IPS-18c (cell line): ENCODE data around the gene OBSL1.

ENCODE experiments used
- H3K4me3 ChIP-seq: 2 replicates; pipeline ENCODE4 v1.7.0; 2013; ENCODE audit warnings: low read depth, mild to moderate bottlenecking, low read length, moderate library complexity; ENCODE audit not compliant: insufficient read depth
- H3K9me3 ChIP-seq: one replicate; pipeline ENCODE4 v1.6.1; 2013; ENCODE audit warnings: mild to moderate bottlenecking, low read length, moderate library complexity; ENCODE audit not compliant: control insufficient read depth, insufficient read depth

The OBSL1 gene

DNA sequence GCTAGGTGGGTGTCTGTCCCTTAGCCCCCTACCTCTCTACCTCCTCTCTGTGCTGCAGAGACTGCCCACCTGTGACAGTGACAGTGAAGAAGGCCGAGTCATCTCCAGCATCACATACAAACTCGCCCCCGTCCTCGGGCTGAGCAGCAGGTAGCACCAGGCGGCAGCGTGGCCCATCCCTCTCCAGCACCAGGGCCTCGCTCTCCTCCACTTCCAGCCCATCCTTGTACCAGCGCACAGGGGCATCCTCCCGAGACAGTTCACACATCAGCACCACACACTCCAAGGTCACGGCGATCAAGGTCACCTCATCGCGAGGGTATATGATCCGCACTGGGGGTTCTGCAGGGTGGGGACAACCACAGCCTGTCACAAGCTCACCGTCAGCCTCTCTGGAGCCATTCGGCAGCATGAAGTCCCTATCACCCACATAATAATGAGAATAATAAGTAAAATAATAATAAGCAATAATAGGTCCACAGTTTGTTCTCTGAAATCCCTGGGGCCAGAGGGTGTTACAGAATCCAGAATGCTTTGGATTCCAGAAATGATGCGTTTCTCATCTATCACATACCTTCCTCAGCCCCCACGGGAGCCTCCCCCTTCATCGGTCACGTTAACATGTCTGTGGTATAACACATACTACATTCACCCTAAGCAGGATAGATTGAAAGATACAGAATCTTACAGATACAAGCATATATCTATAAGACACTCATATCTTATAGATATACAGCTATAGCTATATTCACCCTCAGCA lies 12.0 kb downstream of the OBSL1 start:
- Histone ChIP-seq H3K9me3 (no peaks in the 10 kb centered on the region), H3K4me3 (no peak overlapping the region)

DNA sequence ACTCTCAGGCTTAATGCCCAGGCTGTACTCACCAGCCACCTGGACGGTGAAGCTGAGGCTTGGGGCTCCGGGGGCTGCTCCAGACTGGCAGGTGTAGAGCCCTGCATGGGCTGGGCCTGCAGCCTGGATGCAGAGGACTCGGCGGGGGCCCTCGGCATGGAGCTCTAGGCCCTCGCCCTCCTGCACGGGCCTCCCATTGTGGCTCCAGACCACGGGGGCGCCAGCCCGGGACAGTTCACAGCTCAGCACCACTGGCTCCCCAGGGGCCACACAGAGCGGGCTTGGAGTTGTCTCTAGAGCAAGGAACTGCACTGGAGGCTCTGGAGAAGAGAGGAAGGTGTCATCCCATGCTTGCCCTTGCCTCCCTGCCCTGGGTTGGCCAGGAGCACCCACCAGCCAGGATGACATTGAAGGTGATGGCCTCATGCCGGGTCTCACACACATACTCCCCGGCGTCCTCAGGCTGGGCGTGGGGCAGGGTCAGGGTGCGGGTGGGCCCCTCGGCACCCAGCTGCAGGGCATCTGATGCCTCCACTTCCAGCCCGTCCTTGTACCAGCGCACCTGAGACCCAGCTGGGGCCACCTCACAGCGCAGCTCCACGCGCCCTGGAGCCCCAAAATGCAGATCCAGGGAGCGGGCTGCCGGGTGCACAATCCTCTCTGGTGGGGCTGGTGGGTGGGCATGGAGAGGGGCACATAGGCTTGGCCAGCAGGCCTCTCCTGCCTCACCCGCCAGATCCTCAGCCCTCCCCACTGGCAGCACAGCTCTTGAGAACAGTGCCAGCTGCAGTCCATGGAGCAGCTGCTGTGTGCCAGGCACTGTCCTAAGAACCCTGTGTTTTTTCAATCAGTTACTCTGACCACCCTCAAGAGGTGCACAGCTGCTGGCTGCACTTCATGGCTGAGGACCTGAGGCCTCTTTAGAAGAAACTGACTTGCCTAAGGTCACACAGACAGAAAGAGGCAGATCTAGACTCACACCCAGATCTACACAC lies 13.3 kb downstream of the OBSL1 start:
- Histone ChIP-seq H3K9me3 (no peaks in the 10 kb centered on the region), H3K4me3 (no peak overlapping the region)

DNA sequence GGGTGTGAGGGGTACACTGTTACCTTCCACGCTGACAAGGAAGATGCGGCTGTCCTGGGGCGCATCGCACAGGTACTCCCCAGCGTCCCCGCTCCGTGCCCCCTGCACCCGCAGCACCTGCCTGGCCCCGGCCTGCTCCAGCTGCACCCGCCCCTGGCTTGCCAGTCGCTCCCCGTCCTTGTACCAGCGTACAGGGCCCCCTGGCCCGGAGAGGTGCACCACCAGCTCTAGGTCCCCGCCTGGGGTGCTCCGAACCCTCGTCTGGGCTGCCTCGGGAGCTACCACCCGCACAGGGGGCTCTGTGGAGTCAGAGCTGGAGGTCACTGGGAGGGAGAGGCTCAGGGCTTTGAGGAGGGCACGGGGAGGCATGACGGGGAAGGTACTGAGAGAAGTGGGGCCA lies 14.0 kb downstream of the OBSL1 start:
- no peak overlapping the region for H3K4me3 ChIP-seq
- H3K9me3 ChIP-seq: no peaks in the 10 kb centered on the region

DNA sequence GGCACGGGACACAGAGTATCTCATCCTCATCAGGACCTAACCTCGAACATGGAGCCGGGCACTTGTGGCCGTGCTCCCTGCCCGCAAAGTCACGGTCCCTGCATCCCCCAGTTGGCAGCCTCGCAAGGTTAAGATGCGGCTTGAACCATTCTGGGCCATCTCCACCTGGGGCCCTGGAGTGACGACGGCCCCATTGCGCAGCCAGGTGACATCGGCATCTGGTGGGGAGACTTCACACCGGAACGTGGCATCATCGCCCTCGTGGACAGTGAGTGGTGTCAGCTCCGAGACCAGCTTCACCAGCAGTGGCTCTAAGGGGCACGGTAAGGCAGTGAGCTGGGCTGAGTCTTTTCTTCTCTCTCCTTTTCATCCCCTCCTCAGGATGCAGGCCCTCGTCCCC lies 14.9 kb downstream of the OBSL1 start:
- Histone ChIP-seq H3K4me3 (no peak overlapping the region), H3K9me3 (no peaks in the 10 kb centered on the region)

DNA sequence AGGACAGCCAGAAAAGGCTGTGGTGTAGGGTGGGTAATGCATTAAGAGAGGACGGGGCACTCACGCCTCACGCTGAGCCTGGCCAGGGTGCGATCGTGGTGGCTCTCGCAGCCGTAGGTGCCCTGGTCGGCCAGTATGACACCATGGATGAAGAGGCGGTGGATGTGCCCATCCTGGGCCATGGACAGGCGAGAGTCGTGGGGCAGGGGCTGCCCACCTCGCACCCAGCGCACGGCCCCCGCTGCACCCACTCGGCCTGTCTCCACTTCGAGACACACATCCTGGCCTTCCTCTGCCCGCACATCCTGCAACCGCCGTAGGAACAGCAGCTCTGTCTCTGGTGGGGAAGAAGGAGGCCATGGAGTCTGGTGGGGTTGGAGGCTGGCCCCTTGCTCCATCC lies 15.4 kb downstream of the OBSL1 start:
- H3K9me3 ChIP-seq: no peaks in the 10 kb centered on the region
- H3K4me3 ChIP-seq: no peak overlapping the region

DNA sequence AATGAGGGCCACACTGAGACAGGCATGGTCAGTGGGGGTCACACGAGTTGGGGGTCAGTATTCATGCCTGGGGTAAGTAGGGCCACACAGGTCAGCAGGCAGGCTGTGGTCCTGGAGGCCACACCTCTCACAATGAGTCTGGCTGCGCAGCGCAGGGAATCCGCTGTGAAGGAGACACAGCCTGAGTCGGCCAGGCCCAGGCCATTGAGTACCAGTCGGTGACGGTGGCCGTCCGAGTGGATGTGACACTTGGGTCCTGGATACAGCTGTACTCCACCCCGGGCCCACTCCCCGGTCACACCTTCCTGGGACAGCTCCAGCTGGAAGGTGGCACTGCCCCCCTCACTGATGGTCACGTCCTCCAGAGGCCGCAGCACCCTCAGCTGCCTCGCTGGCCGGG lies 17.0 kb downstream of the OBSL1 start:
- Histone ChIP-seq H3K4me3 (no peak overlapping the region), H3K9me3 (no peaks in the 10 kb centered on the region)

DNA sequence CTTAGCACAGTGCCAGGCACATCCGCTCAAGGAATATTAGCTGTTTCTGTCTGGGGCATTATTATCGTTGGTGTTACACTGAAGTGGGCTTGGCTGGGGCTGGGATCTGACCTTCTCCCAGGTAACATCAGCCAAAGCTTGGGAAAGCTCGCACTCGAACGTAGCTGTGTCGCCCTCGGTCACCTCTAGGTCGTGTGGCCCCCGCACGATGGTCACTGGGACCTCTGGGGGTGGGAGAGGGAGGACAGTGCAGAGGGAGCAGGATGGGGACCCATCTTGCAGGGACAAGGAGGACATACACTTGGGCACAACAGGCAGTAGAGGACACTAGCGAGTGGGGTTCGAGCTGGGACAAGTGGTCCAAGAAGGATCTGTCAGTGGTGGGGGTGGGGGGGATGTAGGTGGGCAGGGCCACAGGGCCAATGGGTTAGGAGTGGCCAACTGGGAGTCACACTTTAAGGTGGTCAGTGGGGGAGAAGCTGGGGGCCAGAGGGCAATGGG lies 17.8 kb downstream of the OBSL1 start:
- Histone ChIP-seq H3K4me3 (peak overlapping the region; percentile 15; the same call in 1 of the 2 replicates), H3K9me3 (no peaks in the 10 kb centered on the region)

DNA sequence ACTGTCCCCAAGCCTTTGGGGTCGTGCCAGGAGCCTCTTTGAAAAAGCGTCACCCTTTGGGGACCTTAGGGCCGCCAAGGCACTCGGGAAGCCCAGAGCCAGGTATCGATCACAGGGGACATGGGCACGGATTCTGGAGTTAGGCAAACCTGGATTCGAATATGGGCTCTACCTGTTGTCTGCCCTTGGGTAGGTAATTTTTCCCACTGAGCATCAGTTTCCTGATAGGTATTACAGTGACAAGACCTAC lies 18.2 kb downstream of the OBSL1 start:
- Histone ChIP-seq H3K9me3 (no peaks in the 10 kb centered on the region), H3K4me3 (peak overlapping the region; percentile 87)

DNA sequence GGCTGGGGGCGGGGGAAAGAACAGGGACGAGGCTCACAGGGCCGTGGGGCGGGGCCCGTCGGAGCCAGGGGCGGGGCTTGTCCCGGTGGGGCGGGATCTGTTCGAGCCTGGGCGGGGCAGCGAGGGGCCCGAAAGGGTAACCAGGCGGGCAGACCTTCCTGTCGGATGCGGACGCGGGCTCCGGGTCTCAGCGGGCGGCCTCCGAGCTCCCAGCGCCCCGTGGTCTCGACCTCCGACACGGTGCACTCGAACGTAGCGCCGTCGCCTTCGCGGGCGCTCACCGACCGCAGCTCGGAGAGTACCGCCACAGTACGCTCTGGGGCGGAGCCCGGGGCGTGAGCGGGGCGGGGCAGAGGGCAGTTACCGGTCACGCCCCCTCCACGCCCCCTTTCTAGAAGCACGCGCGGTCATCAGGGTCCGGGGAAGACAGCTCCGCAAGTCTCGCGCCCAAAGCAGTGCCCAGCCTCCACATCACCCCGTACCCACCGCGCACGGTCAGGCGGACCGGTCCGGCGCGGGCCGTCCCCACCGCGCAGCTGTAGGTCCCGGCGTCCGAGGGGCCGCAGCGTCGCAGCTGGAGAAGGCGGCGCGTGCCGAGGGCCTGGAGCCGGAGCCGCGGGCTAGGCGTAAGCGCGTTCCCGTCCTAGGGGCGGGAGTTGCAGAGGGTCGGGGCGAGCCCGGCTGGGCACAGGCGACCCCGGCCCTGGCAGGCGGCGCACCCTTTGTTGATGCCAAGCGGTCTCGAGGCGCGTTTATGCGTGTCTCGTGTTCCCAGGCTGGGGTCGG lies 18.8 kb downstream of the OBSL1 start:
- Histone ChIP-seq H3K4me3 (peak overlapping the region; percentile 87), H3K9me3 (no peaks in the 10 kb centered on the region)

DNA sequence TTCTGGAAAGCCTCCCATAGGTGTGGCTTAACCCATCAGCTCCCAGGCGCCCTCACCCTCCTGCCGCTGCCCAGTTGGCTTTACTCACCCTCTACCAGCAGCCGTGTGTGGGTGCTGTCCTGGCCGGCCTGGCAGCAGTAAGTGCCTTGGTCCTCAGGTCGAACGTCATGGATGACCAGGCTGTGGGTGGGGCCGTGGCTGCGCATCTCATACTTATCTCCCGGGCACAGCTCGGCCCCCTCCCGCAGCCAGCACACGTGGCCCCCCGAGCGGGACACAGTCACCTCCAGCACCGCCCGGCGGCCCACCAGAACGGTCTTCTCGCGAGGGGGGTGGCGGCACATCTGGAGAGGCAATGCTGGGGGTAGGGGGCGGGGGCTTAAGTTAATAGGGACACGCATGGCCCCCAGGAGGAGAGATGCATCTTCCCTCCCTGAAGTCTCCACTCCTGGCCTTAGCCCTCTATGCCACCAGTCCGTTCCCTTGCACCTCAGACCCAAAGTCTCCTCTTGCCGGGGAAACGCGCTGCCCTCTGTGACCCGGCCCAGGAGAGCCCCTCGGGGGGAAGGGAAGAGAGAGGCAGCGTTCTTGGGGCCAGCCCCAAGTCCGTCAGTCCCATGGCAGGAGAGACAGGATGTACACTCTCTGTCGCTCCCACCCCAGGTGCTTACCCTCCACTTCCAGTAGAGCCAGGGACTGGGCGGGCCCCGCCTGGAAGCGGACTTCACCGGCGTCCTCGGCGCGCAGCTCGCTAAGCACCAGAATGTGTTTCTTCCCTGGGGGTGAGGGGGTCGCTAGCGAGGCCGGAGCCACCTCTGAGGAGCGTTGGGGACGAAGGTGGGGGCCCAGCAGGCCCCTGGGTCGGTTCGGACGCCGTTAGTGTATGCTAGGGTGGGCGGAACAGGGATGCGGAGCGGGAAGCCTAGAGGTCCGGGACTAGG lies 19.6 kb downstream of the OBSL1 start:
- Histone ChIP-seq H3K9me3 (no peaks in the 10 kb centered on the region), H3K4me3 (peak overlapping the region; percentile 87)

DNA sequence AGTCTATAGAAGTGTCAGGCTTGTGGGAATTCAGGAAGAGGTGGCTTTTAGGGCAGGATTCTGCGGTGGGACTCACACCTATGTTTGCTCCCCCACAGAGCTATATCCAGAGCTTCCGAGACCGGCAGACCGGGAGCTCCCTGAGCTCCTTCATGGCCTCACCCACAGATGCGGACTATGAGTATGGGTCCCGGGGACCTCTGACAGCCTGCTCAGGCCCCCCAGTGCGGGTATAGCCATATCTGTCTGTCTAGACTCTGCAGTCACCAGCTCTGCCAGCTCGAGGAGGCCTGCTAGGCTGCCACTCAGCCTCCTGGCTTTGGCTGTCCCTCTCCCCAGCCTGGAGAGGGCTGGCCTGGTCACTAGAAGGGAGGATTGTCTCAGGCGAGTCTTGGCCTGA lies 21.7 kb downstream of the OBSL1 start:
- no peaks in the 10 kb centered on the region for H3K9me3 ChIP-seq
- H3K4me3 ChIP-seq: no peak overlapping the region

DNA sequence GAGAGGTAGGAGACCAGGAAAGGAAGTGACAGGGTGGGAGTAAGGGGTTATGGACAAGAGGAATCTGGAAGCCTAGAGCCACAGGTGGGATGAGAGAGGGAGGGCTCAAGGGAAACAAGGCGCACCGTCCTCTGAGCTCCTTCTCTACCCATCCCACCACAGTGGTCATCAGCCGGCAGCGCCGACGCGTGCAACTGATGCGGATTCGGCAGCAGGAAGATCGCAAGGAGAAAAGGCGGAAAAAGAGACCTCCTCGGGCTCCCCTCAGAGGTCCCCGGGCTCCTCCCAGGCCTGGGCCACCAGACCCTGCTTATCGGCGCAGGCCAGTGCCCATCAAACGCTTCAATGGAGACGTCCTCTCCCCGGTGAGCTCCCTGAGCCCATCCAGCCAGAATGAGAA lies 22.3 kb downstream of the OBSL1 start:
- H3K4me3 ChIP-seq: no peak overlapping the region
- no peaks in the 10 kb centered on the region for H3K9me3 ChIP-seq

DNA sequence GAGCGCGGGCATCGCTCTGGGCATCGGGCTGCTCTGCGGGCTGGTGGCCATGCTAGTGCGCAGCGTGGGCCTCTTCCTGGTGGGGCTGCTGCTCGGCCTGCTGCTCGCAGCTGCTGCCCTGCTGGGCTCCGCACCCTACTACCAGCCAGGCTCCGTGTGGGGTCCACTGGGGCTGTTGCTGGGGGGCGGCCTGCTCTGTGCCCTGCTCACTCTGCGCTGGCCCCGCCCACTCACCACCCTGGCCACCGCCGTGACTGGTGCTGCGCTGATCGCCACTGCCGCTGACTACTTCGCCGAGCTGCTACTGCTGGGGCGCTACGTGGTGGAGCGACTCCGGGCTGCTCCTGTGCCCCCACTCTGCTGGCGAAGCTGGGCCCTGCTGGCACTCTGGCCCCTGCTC lies 23.7 kb downstream of the OBSL1 start:
- Histone ChIP-seq H3K9me3 (no peaks in the 10 kb centered on the region), H3K4me3 (no peak overlapping the region)

DNA sequence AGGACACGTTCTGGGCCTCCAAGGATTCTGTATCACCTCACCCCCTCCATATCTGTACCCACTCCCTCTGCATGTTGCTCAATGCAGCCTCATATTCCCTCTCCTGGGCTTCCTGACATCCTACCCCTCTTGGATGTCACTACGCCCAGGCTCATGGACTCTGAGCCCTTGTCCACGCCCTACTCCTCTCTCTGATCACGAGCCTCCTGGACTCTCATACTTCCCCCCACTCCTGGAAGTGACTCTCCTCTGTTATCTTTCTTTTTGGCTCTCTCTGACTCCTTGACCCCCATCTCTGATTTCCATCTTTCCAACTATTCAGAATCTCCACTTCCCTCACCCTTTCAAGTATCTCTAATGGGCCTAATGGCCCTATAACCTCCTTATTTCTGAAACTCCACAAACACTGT lies 25.4 kb downstream of the OBSL1 start:
- H3K9me3 ChIP-seq: no peaks in the 10 kb centered on the region
- H3K4me3 ChIP-seq: no peak overlapping the region

DNA sequence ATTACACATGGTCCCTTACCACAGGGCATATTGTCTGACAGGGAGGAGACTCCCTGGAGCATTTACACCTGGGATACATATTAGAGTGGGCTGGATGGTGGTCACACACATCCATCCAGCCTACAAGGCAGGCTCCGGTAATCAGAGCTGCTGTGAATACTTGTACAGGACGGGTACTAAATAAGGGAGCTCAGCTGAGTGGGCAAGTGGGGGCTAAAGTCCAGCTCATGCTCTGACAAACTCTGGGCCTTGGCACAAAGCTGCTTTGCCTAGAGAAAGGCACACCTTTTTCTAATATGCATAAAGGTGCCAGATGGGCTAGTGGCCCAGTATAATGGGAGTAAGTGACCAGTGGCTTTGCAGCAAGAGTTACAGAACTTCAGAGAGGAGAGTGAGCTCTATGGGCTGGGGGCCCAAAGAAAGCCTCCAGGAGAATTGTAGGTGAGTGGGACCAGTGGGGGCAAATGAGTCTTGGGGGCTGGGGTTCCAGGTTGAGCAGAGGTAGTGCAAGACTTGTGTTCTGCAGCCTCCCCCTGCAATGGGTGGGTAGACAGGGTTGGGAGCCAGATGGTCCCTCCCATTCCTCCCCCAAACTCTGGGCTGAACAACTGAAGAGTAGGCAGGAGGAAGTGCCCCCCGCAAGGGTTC lies 25.9 kb downstream of the OBSL1 start:
- no peak overlapping the region for H3K4me3 ChIP-seq
- H3K9me3 ChIP-seq: no peaks in the 10 kb centered on the region

DNA sequence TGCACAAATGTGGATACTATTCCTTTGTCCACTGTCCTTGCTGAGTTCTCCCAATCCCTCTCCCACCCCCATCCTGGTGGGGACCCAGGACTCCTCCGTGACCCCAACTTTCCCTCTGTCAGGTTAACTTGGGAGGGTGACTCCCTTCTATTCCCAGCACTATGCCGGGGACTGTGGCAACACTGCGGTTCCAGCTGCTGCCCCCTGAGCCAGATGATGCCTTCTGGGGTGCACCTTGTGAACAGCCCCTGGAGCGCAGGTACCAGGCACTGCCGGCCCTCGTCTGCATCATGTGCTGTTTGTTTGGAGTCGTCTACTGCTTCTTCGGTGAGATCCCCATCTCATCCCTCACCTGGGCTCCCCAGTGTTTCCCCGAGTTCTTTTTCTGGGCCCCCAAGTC lies 26.8 kb downstream of the OBSL1 start:
- Histone ChIP-seq H3K4me3 (peak overlapping the region; percentile 87; the same call in 1 of the 2 replicates), H3K9me3 (no peaks in the 10 kb centered on the region)
